ENCODE measurements around the gene CEP112.

The CEP112 gene

DNA sequence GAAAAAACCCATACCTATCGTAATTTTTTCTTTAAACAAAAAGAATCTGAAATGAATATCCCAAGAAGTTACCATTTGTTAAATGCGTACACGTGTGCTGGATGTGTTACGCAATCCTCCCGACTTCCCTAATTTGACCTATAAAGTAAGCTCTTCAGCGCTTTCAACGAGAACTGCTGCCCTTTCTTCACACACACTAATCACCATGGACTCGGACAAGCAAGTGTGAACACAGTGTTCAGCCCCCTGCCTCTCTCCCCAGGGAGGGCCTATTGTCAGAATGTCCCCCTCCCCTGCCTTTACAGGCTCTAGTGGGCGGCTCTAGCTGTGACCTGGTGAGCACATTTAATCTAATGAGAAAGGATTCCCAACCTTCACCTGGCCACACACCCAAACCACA, 216.1 kb downstream of the CEP112 start:
- no peak for DNase-seq

DNA sequence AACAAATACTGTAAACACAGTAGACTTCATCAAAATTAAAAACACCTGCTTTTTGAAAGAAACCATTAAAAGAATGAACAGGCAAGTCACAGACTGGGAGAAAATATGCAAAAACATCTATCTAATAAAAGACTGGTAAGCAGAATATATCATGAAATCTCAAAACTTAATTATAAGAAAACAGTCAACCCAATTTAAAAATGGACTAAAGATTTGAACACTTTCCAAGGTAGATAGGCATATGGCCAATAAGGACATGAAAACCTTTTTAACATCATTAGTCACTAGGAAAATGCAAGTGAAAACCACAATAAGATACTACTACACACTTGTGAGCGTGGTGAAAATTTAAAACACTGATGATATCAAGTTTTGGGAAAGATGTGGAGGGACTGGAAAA, 218.7 kb downstream of the CEP112 start:
- DNase-seq: no peak

DNA sequence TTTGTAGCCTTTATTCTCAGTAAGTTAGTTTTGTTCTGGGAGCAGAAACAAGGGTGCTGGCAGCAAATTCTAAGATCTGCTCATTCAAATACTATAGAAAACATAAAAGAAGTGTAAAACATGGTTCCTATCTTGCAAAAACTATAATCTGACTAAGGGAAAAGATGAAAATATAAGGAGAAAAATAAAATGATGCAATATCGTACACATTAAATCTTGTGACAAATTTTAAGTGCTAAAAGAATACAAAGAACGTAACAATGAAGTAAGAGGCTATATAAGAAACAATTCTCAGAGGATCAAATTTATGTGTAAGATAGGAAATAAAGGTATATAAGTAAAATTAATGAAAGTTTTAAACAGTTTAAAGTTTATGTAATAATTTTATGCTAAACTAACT, 224.6 kb downstream of the CEP112 start:
- DNase-seq: no peak

DNA sequence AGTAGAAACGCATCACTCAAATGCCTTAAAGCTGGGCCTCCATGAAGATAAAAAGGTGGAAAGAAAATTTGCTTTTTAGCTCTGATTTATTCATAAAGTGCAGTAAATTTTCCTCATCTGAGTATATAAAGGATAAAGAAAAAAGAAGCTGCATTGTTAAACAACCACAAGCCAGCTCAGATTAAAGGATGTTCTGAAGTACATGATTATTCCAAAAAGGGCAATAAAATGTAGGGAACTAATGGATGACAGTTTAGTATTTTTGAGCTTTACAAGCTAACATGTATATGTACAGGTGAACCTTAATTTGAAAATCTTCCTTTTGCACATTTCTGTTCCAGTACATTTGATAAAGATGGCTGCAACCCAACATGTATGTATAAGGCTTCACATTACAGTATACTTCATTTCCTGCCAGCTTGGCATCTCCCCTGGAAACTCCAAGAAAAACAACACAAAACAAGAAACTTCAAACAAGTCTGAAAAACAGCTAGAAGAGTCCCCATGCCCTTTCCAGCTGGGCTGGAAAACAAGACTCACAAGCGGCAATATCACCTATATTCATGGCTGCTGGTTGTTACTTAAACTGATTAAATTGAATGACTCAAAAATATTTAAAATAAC, 225.7 kb downstream of the CEP112 start:
- DNase-seq: no peak

DNA sequence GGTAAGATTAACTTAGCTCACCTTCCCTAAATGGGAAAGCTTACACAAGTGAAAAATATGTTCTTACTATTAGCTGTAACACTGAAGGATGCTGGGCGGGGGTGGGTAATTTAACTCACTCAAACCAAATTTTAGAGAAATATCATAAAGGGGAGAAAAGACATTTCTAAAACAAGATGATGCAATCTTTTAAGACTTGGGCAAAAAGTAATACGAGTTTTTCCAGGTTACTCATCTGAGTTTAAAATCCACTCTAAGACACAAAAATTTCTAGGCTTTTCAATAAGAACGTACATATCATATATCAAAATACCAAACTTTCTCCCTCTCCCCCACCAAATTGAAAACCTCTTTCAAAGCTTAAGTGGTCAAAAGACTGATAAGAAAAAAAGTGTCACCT, 228.8 kb downstream of the CEP112 start:
- DNase-seq: no peak

DNA sequence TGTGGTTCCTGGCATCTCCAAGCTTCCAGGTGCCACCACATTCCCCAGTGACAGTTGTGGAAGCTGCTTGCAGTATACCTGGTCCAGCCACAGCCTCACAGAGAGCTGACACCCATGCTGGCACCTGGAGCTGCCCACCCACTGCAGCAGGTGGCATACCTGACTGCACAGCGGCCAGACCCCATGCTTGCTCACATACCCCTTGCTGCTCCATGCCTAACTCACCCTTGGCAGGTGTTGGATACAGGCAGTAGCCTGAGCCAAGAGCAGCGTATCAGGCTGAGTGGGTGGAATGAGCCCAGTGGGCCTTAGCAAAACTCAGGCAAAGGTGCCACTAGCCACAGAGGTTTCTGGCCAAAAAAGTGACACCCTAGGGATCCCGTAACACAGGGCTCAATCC, 232.3 kb downstream of the CEP112 start:
- DNase-seq: no peak

DNA sequence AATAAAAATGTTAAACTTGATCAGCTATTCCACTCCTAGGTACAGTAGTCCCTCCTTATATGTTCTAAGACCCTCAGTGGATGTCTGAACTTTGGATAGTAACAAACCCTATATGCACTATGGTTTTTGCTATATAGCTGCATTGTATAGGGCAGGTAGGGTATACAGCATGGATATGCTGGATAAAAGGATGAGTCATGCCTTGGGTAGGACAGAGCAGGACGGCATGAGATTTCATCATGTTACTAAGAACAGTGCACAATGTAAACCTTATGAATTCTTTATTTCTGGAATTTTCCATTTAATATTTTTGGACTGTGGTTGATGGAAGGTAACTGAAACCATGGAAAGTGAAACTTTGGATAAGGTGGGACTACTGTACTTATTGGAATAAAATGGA, 235.1 kb downstream of the CEP112 start:
- DNase-seq: no peak

DNA sequence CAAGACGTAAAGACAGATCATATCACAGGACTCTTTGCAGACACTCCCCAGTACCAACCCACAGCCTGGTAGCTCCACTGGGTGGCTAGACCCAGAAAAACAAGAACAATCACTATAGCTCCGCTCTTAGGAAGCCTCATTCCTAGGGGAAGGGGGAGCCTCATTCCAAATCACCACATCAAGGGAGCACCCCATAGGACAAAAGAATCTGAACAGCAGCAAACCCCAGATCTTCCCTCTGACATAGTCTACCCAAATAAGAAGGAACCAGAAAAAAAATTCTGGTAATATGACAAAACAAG, 237.8 kb downstream of the CEP112 start:
- no peak for DNase-seq

DNA sequence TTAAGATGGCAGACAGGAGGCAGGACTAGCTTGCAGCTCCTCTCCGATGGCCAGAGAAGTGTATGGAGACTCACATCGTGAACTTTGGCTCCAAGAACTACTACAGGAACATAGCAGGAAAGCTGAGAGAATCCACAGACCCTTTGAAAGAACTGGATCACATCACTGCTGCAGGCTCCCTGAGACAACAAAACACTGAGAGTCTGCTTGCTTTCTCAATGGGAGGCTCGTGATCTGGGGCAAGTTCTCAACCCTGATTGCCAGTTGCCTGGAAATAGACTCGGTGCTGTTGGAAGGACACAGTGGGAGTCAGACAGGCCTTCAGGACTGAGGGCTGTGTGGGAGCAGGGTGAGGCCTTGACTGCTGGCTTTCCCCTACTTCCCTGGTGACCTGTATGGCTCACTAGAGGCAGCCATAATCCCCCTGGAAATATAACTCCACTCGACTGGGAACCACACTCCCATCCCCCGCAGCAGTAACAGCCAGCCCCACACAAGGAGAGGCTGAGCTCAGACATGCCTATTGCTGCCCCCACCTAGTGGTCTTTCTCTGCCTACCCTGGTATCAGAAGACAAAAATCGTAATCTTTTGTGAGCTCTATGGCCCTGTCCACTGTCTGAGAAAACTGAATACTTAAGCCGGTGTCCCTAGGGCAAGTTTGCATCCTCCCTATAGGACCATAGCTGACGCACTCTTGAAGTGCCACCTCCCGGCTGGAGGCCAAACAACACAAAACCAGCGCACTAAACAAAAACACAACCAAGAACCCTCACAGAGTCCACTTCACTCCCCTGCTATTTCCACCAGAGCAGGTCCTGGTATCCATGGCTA, 238.4 kb downstream of the CEP112 start:
- DNase-seq: no peak

DNA sequence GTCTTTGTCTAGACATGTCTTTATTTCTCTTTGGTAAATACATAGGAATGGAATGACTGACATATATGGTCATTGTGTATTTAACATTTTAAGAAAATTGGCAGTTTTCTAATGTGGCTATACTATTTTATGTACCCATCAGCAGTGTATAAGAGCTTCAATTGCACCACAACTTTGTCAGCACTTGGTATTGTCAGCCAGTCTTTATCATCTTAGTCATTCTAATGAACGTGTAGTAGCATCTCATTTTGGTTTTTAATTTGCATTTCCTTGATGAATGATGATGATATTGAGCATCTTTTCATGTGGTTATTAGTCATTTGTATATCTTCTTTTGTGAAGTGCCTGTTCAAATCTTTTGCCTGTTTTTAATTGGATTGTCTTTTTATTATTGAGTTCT, 239.3 kb downstream of the CEP112 start:
- no peak for DNase-seq

DNA sequence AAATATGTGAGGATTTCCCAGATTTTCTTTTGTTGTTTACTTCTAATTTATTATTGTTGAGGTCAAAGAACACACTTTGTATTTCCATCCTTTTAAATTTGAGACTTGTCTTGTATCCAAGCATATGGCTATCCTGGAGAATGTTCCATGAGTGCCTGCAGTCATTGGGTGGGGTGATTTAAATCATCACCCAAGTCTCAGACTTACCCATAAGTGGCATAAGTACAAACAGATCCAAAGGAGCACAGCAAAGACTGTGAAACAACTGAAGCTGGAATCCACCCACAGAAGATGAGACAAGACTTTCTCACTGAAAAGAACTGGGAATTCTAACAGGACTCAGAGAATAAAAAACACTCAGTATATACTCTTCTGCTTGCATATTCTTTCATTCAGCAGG, 239.9 kb downstream of the CEP112 start:
- DNase-seq: no peak

DNA sequence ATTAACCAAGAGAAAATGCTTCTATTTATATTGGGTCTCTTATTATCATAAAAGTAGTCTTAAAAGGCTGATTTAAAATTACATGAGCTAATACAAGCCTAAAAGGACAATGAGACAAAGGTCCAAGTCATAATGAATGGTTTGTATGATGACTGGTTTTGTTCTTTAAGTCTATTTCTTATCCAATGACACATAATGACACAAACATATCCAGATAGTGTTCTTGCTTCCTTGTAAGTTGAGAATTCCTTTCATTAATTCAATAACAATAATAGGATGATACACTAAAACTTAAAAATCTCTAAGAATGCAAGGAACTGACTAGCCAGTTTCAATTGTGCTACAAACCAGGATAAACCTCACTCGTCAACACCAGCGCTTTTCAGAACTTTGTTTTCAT, 244.1 kb downstream of the CEP112 start:
- no peak for DNase-seq

DNA sequence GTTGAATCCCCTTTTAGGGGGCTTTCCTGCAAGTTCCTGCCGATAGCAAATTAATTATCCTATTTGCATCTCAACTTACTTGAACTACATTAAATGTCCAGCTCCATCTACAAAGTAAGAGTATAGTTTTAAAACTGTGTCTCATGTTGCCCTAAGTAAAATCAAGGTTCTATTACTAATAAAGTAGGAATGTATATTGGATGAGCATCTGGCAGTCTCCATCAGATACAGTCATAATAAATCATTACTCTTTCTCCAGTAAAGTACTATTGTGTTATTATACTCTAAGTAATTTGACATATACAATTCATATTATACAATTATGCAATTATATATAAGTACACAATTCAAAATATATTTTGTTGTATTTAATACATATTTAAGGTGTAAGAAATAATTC, 249.3 kb downstream of the CEP112 start:
- no peak for DNase-seq

DNA sequence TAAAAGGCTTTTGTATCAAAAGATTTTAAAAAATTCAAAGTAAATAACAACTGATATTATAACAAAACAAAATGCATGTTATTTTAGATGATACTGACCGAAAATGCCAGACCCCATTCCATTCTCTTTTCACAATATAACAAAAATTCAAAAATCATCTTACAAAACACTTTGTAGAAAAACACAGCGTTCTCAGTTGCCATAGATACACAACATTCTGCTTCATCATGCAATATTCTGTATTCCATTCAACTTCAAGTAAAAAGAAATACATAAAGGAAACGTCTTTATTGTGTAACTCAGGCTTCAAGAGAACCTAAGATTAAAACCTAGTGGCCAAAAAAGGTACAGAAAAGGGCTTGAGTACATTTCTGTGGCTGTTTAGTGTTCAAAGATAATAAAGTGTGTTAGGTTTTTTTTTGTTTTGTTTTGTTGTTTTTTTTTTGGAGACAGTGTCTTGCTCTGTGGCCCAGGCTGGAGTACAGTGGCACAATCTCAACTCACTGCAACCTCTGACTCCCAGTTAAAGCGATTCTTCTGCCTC, 250.5 kb downstream of the CEP112 start:
- DNase-seq: no peak

DNA sequence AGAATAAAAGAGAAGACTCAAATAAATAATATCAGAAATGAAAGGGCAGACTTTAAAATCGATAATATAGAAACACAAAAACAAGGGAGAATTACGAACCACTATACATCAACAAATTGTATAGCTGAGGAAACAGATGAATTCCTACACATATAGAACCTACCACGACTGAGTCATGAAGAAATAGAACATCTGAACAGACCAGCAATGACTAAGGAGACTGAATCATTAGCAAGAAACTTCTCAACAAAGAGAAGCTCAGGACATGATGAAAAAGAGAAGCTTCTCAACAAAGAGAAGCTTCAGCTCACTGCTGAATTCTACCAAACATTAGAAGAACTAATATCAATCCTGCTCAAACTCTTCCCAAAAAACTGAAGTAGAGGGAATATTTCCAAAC, 255.9 kb downstream of the CEP112 start:
- no peak for DNase-seq

DNA sequence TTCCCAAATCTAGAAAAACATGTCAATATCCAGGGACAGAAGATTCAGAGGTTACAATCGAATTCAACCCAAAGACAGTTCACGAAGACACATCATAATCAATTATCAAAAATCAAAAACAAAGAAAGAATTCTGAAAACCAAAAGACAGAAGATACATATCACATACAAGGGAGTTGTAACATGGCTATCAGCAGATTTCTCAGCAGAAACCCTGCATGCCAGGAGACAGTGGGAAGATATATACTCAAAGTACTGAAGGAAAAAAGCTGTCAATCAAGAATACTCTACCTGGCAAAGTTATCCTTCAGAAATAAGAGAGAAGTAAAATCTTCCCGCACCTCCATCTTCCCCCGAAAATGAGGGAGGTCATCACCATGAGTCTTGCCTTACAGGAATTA, 258.6 kb downstream of the CEP112 start:
- no peak for DNase-seq

DNA sequence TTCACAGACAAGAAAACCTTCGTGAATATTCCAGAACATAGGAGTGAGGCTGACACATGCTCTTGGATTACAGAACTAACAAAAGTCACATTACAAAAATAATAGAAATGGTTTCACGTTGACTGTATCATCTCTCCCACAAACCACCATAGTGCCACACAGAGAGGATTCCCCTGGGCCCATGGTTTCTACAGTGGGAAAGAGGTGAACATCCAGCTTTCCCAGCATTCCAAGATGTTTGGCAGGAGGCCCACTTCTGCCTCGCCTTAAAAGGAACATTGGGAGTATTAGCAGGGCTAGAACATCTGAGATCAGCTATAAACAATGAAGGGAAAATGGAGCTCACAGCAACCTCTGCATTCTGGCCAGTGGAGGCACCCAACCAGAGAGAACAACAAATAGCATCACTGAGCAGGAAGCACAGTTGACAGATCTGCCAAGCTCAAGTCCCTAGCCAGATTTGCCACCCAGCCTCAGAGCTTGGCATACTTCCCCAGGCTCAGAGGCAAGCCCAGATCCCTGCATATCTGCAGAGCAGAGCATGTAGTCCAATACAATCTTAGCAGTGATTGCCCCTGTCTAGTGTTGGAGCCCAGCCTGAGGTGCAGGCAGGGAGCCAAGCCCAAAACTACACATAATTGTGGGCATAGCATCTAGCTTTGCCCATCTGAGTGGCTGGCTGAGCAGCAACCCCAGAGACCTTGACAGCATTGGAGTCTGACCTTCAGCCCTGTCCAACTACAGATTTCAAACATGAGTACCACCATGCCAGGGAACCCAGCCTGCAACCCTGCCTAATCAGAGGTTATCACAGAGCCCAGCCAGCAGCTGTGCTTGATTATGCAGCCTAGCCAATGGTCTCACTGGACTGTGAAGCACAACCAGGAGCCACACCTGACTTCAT, 260.4 kb downstream of the CEP112 start:
- DNase-seq: no peak

DNA sequence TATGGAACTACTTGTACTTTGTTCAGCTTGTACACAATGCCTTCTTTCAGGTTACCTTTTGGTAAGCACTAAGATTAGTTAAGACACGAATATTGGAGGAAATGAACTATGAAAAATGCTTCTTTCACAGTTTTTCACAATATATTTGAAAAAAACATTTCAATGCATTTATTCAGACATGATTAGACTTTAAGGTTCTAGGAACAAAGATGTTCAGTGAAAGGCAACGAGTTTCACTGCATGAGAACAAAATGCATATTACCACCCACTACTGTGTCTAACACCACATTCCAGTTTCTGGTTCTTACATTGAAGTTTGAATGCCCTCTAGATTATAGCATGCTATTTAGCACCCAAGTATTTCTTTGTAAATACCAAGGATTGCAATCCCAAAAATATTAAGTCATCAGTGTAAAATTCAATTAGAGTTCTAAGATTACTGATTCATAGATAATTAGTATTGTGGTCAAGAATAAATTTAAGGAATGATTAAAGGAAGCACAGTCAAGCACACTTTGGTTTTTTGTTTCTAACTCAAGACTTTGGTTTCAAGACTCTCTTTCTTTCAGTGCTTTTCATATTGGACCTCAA, 261.7 kb downstream of the CEP112 start:
- DNase-seq: no peak

DNA sequence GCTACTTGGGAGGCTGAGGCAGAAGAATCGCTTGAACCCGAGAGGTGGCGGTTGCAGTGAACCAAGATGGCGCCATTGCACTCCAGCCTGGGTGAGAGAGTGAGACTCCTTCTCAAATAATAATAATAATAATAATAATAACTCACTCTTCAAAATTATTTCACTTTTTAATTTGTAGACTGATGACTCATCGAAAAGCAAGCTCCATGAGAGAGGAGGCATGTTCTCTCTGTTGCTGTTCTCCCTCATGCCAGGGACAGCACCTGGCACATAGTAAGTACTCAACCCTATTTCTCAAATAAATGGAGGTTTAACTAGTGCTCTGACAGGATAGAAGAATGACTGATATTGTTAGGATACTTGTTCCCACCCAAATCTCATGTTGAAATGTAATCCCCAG, 265.3 kb downstream of the CEP112 start:
- no peak for DNase-seq

DNA sequence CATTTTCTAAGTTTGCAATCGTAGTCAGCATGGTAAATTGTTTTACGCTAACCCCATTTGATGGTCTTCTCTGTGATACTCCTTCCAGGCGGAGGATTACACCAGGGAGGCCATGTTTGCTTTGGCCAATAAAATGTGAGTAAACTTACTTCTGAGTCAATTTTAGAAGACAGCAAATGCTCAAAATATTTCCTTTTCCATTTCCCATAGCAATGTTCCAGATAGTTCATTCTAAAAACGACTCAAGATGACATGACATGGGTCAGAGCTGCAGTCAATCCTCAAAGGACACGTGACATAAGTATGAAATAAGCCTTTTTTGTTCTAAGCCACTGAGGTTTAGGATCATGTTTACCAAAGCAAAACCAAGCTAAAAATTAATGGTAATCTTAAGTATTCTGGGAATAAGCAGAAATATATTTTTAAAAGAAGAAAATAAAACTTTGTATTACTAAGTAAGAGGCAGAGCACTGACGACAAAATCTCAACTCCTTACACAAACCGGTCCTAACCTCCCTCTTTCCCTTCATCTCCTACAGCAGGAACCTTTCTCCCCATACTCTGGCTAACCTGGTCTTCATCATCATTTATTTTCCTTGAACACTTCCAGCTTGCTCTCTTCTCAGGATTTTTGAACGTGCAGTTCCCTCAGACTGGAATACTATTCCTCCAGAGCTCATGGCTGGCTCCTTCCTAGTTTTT, 266.2 kb downstream of the CEP112 start:
- no peak for DNase-seq

DNA sequence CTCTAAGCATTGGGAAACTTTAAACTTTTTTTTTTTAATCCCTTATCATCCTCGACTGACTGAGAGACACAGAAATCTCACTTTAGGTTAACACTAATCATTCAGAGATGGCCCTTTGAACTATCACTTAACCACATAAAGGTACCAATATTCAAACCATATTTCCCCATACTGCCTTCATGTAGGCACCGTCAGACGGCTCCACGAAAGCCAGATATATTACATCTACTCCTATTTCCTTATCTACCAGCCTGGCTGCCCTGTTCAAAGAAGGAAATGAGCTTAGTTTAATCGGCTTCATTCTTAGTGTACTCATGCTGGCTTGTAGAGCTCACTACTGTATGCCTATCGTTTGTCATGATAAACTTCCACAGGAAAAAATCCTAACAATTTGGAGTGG, 270.9 kb downstream of the CEP112 start:
- no peak for DNase-seq

DNA sequence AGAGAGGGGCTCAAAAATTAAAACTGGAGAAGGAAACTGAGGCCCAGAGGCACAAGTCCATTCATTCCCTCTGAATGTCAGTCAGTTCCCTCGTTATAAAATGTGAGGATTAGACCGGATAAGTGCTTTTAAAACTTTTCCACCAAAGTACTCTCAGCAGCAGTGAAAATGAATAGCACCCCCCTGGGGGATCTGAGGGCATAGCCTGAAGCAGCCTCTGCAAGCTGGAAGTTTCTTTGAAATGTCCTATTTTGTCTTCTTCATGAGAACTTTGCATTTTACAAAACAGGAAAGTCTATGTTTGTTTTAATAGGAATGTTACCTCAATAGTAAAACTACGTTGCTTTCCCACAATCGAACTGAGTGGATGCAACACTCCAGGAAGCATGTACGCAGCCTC, 273.0 kb downstream of the CEP112 start:
- DNase-seq: no peak

DNA sequence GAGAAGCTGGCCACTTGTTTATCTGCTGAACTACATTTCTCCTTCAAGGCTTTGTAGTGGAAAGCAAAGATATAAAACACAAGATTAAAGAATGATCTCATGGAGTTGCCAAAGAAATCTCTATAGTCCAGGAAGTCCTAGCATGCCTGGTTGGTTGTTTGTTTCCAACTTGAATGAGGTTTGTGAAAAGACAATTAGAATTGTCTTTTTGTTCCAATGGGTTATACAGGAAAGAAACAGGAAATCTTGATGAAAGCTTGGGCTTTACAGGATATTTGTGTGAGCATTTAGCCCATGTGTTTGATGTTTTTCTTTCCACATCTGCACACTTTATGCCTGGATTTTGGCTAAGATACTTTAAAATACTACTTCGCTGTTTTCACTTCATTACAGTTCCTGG, 273.4 kb downstream of the CEP112 start:
- no peak for DNase-seq

All from NCI-H446 treated with DMSO at 0.1 percent for 48 hours (cell line).